CD4-positive, alpha-beta memory T cell (primary cell): ENCODE measurements around the gene SYT15. TPM values are rescaled to one million over a fixed set of nuclear protein-coding genes. Genes with fewer than 3 reads are reported as not detected.

Experiments used
- CTCF ChIA-PET: fragments of 350-600 bp; sonication (Branson Sonifier 250); formaldehyde crosslinking; loops from one replicate; lab custom pipeline; 2021; ENCODE audit warnings: inconsistent platforms; ENCODE audit not compliant: partially characterized antibody; lab: Charles Lee
- POLR2A ChIA-PET: fragments of 350-600 bp; sonication (Branson Sonifier 250); formaldehyde crosslinking; loops from one replicate; lab custom pipeline; 2021; ENCODE audit not compliant: partially characterized antibody; lab: Charles Lee
- DNase-seq, 5 donors: peaks; one replicate each; pipeline versions ENCODE4 v3.0.0 to v3.0.0-alpha.2; 2020 to 2022; ENCODE audit warnings: mixed read lengths in 1 of 5
- H3K27ac ChIP-seq: one replicate; pipeline ENCODE4 v1.7.0; 2013; ENCODE audit warnings: low read depth, low read length
- H3K27me3 ChIP-seq: 2 replicates; pipeline ENCODE4 v1.7.0; 2013; ENCODE audit warnings: mild to moderate bottlenecking, low read length, moderate library complexity; ENCODE audit not compliant: insufficient read depth
- H3K36me3 ChIP-seq: 2 replicates; pipeline ENCODE4 v1.7.0; 2013; ENCODE audit warnings: mild to moderate bottlenecking, low read length, moderate library complexity; ENCODE audit not compliant: insufficient read depth
- H3K4me1 ChIP-seq: 2 replicates; pipeline ENCODE4 v1.7.0; 2013; ENCODE audit warnings: mild to moderate bottlenecking, low read length, moderate library complexity; ENCODE audit not compliant: insufficient read depth
- H3K4me3 ChIP-seq, 2 donors: one replicate each; pipeline ENCODE4 v1.7.0; 2013; ENCODE audit warnings: low read length in 2 of 2, mild to moderate bottlenecking in 1 of 2
- H3K9me3 ChIP-seq, 2 donors: one replicate each; pipeline ENCODE4 v1.7.0; 2013; ENCODE audit warnings: low read length in 2 of 2, control low read depth in 1 of 2; ENCODE audit not compliant: control insufficient read depth in 1 of 2
- H3K27ac Mint-ChIP-seq, 7 donors: one replicate each; pipeline ENCODE4 v1.8.0; 2020 to 2021; ENCODE audit warnings: mixed read lengths in 7 of 7, mild to moderate bottlenecking in 6 of 7, inconsistent platforms in 3 of 7, moderate library complexity in 3 of 7
- H3K27me3 Mint-ChIP-seq, 2 donors: one replicate each; pipeline ENCODE4 v1.8.0; 2020 to 2021; ENCODE audit warnings: mixed read lengths in 2 of 2
- H3K36me3 Mint-ChIP-seq, 2 donors: one replicate each; pipeline ENCODE4 v1.8.0; 2020 to 2021; ENCODE audit warnings: mixed read lengths in 2 of 2, inconsistent platforms in 1 of 2, mild to moderate bottlenecking in 1 of 2
- H3K4me1 Mint-ChIP-seq, 4 donors: one replicate each; pipeline ENCODE4 v1.8.0; 2020 to 2021; ENCODE audit warnings: mixed read lengths in 4 of 4, mild to moderate bottlenecking in 1 of 4
- H3K4me3 Mint-ChIP-seq, 8 donors: one replicate each; pipeline ENCODE4 v1.8.0; 2020 to 2021; ENCODE audit warnings: mixed read lengths in 8 of 8, mild to moderate bottlenecking in 7 of 8, moderate library complexity in 6 of 8, inconsistent platforms in 3 of 8
- H3K9me3 Mint-ChIP-seq, 8 donors: one replicate each; pipeline ENCODE4 v1.8.0; 2020 to 2021; ENCODE audit warnings: mixed read lengths in 8 of 8, mild to moderate bottlenecking in 5 of 8, inconsistent platforms in 3 of 8, moderate library complexity in 1 of 8
- intact Hi-C: fragments of 100-400 bp; cut with micrococcal nuclease; formaldehyde crosslinking; loops from one replicate; pipeline ENCODE4 v1.15.1; 2023
- polyA plus RNA-seq, 2 donors: library from polyadenylated mRNA; unstranded; fragments of 300-500 nt; fragmentation: Illumina TruSeq; gene quantifications; one replicate each; pipeline ENCODE4 v1.2.3, GENCODE V29; 2021
- total RNA-seq, 2 experiments: library from RNA; stranded (reverse); gene quantifications; one replicate each; pipeline ENCODE4 v1.2.3, GENCODE V29; 2021

SYT15 gene
- total and polyA plus RNA-seq, 4 experiments from 2014 or later: 0.10 to 1.7 (median 0.55) TPM

- Histone ChIP-seq H3K27ac (no peak overlapping the region), H3K36me3 (no peaks in the 10 kb centered on the region), H3K9me3 (no peaks in the 10 kb centered on the region), H3K4me1 (no peaks in the 10 kb centered on the region), H3K4me3 (no peak overlapping the region), H3K27me3 (peaks cover 4% of the 10 kb centered on the region)
- DNase-seq: peak in 1 of 5 donors; percentile 36
- CTCF ChIA-PET: no interaction called here
- Mint-ChIP-seq H3K9me3 (no peaks in the 10 kb centered on the region), H3K27ac (no peak overlapping the region), H3K4me3 (no peak overlapping the region), H3K4me1 (peaks cover 0 to 3% (median 1%) of the 10 kb centered on the region in 4 donors), H3K36me3 (no peaks in the 10 kb centered on the region), H3K27me3 (peaks cover 6 to 19% of the 10 kb centered on the region in 2 donors)
- intact Hi-C loops: no loop called here
- POLR2A ChIA-PET: no interaction called here
Observed at GRCh38 chr10:46545861-46546590, 32.9 kb upstream of the SYT15 start.

GRCh38 chr10:46546591-46547540 is 32.1 kb upstream of the SYT15 start:
- ChIA-PET CTCF (no interaction called here), POLR2A (no interaction called here)
- Mint-ChIP-seq H3K27ac (no peak overlapping the region), H3K9me3 (no peaks in the 10 kb centered on the region), H3K27me3 (peaks cover 6 to 18% of the 10 kb centered on the region in 2 donors), H3K4me3 (no peak overlapping the region), H3K4me1 (peaks cover 0 to 3% (median 1%) of the 10 kb centered on the region in 4 donors), H3K36me3 (no peaks in the 10 kb centered on the region)
- intact Hi-C loops: no loop called here
- Histone ChIP-seq H3K27me3 (peaks cover 4% of the 10 kb centered on the region), H3K4me1 (no peaks in the 10 kb centered on the region), H3K9me3 (no peaks in the 10 kb centered on the region), H3K4me3 (no peak overlapping the region), H3K36me3 (no peaks in the 10 kb centered on the region), H3K27ac (no peak overlapping the region)
- DNase-seq: peak in 1 of 5 donors; percentile 30

- Mint-ChIP-seq H3K4me1 (peaks cover 0 to 3% (median 0%) of the 10 kb centered on the region in 4 donors), H3K27me3 (peaks cover 6 to 12% of the 10 kb centered on the region in 2 donors), H3K36me3 (no peaks in the 10 kb centered on the region), H3K9me3 (no peaks in the 10 kb centered on the region), H3K27ac (no peak overlapping the region), H3K4me3 (no peak overlapping the region)
- Histone ChIP-seq H3K27me3 (peaks cover 3% of the 10 kb centered on the region), H3K36me3 (no peaks in the 10 kb centered on the region), H3K4me1 (no peaks in the 10 kb centered on the region), H3K27ac (no peak overlapping the region), H3K9me3 (no peaks in the 10 kb centered on the region), H3K4me3 (no peak overlapping the region)
- POLR2A ChIA-PET: no interaction called here
- DNase-seq: peak in 1 of 5 donors; percentile 18
- CTCF ChIA-PET: no interaction called here
- intact Hi-C loops: no loop called here
Observed at GRCh38 chr10:46547541-46548497, 31.1 kb upstream of the SYT15 start.

- no peaks in the 10 kb centered on the region for H3K9me3 Mint-ChIP-seq
- H3K36me3 Mint-ChIP-seq: no peaks in the 10 kb centered on the region
- peak in 1 of 5 donors; percentile 27 for DNase-seq
- H3K4me1 ChIP-seq: no peaks in the 10 kb centered on the region
- no peaks in the 10 kb centered on the region for H3K9me3 ChIP-seq
- H3K36me3 ChIP-seq: no peaks in the 10 kb centered on the region
- H3K27me3 Mint-ChIP-seq: peaks cover 0 to 6% of the 10 kb centered on the region in 2 donors
- no peaks in the 10 kb centered on the region for H3K4me1 Mint-ChIP-seq
- intact Hi-C loops: no loop called here
- no peak overlapping the region for H3K27ac ChIP-seq
- ChIA-PET POLR2A (no interaction called here), CTCF (no interaction called here)
- H3K4me3 ChIP-seq: no peak overlapping the region
- H3K4me3 Mint-ChIP-seq: no peak overlapping the region
- H3K27ac Mint-ChIP-seq: no peak overlapping the region
- no peaks in the 10 kb centered on the region for H3K27me3 ChIP-seq
Observed at GRCh38 chr10:46548498-46549090, 30.3 kb upstream of the SYT15 start.

GRCh38 chr10:46549171-46550075 is 29.5 kb upstream of the SYT15 start:
- Mint-ChIP-seq H3K27me3 (peaks cover 0 to 3% of the 10 kb centered on the region in 2 donors), H3K4me1 (no peaks in the 10 kb centered on the region), H3K4me3 (no peak overlapping the region), H3K36me3 (no peaks in the 10 kb centered on the region), H3K27ac (no peak overlapping the region), H3K9me3 (no peaks in the 10 kb centered on the region)
- ChIA-PET CTCF (no interaction called here), POLR2A (no interaction called here)
- H3K9me3 ChIP-seq: no peaks in the 10 kb centered on the region
- H3K36me3 ChIP-seq: no peaks in the 10 kb centered on the region
- no peaks in the 10 kb centered on the region for H3K4me1 ChIP-seq
- no peak overlapping the region for H3K4me3 ChIP-seq
- no peak overlapping the region for H3K27ac ChIP-seq
- H3K27me3 ChIP-seq: no peaks in the 10 kb centered on the region
- DNase-seq: peak in 1 of 5 donors; percentile 33
- intact Hi-C loops: no loop called here

GRCh38 chr10:46550076-46550790 is 28.7 kb upstream of the SYT15 start:
- Mint-ChIP-seq H3K36me3 (no peaks in the 10 kb centered on the region), H3K27ac (no peak overlapping the region), H3K4me1 (no peaks in the 10 kb centered on the region), H3K4me3 (no peak overlapping the region), H3K27me3 (peaks cover 0 to 3% of the 10 kb centered on the region in 2 donors), H3K9me3 (no peaks in the 10 kb centered on the region)
- ChIA-PET CTCF (no interaction called here), POLR2A (no interaction called here)
- intact Hi-C loops: no loop called here
- peak in 1 of 5 donors; percentile 23 for DNase-seq
- no peaks in the 10 kb centered on the region for H3K9me3 ChIP-seq
- no peak overlapping the region for H3K4me3 ChIP-seq
- H3K36me3 ChIP-seq: no peaks in the 10 kb centered on the region
- no peaks in the 10 kb centered on the region for H3K4me1 ChIP-seq
- H3K27ac ChIP-seq: no peak overlapping the region
- H3K27me3 ChIP-seq: peaks cover under 1% of the 10 kb centered on the region
